Fibroblast of pulmonary artery (primary cell): ENCODE data around the gene NDUFS2.

Experiments used
- DNase-seq: peaks from one replicate; pipeline ENCODE4 v3.0.0-alpha.2; 2010; ENCODE audit warnings: low read depth
- H3K4me3 ChIP-seq: replicated peaks from 2 replicates; pipeline ENCODE4 v1.5.1; 2011; ENCODE audit warnings: low read depth, mild to moderate bottlenecking, control low read depth, low read length, moderate library complexity
- TF ChIP-seq, protein P1 (sequence below): IDR thresholded peaks from 2 replicates; pipeline ENCODE4 v1.5.1; 2011; ENCODE audit warnings: mild to moderate bottlenecking, control low read depth, low read length, inconsistent platforms; ENCODE audit errors: missing control alignments

The NDUFS2 gene

DNA sequence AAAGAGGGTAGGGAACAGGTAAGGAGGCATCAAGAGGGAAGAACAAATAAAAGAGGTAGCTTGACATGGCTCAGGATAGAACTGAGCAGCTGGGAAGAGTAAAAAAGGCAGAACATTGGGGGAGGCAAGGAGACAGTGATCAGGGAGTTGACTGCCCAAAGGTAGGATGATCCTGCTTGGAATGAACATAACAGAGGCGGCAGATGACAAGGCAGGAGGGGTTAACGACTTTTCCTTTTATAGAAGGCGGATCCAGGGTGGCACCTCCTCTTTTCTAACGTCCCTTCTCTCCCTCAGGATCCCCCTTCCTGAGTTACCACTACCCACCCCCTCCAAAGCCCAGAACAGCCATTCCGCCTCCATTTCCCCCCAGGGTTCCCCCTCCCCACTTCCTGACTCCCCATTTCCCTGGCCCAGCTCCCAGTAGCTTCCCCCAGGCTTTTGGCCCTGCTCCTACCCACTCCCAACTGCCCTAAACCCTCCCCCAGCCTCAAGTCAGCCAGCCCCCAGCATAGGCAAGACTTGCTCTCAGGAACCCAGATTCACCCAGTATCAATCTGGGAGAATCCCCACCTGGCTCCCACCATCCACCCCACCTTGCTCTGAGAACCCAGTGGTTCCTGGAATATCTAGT is 2.5 kb upstream of the NDUFS2 start:
- peak; percentile 50 for DNase-seq
- TF ChIP-seq, protein P1, sequence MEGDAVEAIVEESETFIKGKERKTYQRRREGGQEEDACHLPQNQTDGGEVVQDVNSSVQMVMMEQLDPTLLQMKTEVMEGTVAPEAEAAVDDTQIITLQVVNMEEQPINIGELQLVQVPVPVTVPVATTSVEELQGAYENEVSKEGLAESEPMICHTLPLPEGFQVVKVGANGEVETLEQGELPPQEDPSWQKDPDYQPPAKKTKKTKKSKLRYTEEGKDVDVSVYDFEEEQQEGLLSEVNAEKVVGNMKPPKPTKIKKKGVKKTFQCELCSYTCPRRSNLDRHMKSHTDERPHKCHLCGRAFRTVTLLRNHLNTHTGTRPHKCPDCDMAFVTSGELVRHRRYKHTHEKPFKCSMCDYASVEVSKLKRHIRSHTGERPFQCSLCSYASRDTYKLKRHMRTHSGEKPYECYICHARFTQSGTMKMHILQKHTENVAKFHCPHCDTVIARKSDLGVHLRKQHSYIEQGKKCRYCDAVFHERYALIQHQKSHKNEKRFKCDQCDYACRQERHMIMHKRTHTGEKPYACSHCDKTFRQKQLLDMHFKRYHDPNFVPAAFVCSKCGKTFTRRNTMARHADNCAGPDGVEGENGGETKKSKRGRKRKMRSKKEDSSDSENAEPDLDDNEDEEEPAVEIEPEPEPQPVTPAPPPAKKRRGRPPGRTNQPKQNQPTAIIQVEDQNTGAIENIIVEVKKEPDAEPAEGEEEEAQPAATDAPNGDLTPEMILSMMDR, result no peak
- H3K4me3 ChIP-seq, result peak overlapping the region; percentile 65

DNA sequence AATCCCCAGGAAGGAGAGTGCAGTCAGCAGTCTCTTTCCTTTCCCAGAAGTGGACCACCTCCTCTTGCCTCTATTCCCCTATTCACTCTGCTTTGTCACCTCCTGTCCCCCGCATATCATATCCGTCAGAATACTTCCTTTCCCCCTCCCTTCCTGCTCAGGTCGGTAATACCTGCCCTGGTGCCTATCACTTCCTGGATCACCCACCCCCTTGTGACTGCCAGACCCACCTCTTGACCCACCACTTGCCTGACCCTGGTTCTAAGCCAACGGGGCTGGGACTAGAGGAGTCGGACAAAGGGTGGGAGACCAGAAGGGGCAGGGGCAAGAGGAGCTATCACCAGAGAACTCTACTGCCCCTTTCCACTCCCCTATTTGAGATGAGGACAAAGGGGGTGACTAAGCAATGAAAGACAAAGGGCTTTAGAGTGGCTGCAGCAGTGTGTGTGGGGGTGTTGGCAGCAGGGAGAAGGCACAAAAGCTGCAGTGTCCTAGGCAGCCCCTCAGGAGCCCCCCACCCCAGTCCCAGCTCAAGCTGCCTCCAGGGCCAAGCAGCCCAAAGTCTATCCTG is 1.7 kb upstream of the NDUFS2 start:
- peak; percentile 40 for DNase-seq
- TF ChIP-seq, protein P1, result no peak
- H3K4me3 ChIP-seq, result no peak overlapping the region

DNA sequence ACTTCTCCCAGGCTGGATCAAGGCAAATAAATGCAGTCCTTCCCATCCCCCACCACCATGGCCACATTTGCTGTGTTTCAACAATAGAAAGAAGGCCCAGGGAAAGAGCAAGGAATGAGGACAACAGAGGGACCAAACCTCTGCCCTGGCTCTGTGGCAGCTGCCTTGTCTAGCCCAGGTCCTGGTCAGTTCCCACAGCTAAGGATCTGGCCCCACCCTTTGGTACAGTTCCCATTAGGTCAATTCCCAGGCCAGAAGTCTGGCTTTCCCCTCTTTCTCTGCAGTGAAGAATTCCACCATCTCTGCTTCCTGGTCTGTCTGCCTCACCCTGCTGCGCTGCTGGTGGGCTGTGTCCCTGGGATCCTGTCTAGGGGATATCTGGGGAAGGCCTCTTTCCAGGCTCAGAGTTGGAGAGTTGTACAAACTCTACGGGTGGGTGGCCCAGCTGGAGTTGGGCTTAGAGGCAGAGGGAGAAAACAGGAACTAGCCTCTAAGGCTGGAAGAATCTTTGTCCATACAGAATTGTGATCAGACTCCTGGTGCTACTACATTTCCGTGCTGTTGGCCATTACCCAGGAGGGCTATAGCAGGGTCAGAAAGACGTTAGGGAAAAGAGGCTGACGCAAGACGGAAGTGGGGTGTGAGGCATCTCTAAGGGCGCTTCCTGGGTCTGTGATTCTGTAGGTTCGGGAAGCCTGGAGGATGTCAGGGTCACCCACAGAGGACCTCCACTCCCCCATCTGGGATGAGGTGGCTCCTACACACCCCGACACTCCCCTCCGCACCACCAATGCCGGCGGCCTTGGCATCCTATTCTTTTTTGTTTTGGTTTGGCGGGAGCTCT is 953 bp upstream of the NDUFS2 start:
- peak; percentile 97 for DNase-seq
- H3K4me3 ChIP-seq, result peak overlapping the region; percentile 81
- TF ChIP-seq, protein P1, result no peak

DNA sequence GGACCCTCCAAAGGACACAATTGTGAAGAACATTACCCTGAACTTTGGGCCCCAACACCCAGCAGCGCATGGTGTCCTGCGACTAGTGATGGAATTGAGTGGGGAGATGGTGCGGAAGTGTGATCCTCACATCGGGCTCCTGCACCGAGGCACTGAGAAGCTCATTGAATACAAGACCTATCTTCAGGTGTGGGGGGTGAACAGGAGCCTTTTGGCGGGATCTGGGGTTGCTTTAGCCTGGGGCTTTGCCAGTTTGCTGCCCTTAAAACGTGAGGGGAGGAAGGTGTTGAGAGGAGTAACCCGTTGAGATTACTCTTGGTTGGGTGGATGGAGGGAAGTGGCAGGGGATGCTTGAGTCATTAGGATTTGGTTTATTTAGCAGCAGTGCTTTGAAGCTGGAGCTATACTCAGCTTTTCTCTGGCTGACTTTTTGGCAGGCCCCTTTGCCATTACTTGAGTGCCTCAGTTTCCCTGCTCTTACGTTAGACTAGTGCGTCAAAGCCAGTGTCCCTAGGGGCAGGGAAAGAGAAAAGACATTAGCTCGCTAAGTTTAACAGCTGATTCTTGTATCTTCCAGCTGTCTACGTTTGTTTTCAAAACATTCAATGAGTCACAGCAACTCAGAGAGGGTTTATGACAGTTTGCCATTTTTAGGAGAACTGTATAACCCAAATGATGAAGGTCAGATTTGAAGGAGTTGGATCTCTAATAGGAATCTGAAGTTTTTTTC is 4.4 kb downstream of the NDUFS2 start:
- H3K4me3 ChIP-seq, result no peak overlapping the region
- TF ChIP-seq, protein P1, result no peak
- DNase-seq, result peak; percentile 80

DNA sequence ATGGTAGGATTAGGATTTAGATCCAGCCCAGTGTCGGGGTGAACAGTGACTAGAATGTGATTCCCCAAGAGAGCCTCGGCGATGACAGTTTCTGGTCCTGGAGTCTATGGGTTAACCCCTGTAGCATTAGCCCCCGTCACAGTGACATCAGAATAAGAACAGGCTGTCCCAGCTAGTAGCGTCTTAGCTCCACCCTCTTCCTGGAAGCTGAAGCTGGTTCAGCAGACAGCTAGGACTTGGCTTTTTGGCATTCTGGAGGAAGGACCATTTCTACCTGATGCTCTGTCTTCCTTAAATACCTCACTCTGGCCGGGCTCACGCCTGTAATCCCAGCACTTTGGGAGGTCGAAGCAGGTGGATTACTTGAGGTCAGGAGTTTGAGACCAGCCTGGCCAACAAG is 5.0 kb downstream of the NDUFS2 start:
- no peak overlapping the region for H3K4me3 ChIP-seq
- DNase-seq, result peak; percentile 93
- TF ChIP-seq, protein P1, result no peak

DNA sequence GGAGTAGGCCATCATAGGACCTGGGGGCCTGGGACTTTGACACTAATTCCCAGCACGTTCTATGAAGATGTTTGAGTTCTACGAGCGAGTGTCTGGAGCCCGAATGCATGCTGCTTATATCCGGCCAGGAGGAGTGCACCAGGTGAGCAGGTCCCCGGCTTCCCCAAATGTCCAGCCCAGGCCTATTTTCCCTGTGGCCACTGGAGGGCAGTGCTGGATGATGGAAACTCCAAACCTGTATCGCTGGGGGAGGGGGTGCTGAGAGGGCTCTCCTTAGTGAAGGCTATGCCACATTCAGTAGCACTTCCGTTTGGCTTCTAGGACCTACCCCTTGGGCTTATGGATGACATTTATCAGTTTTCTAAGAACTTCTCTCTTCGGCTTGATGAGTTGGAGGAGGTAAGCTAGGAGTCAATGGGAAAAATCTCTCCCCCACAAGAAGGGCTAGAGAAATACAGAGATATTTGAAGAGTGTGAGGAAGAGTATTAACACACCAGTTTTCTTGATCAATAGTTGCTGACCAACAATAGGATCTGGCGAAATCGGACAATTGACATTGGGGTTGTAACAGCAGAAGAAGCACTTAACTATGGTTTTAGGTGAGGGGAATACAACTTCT is 7.7 kb downstream of the NDUFS2 start:
- DNase-seq, result peak; percentile 77
- no peak overlapping the region for H3K4me3 ChIP-seq
- TF ChIP-seq, protein P1, result peak; percentile 94
